Activated CD4-positive, alpha-beta T cell treated with anti-CD3 and anti-CD28 coated beads, Interleukin-10, Interleukin-2, amounts not matched to agents 100 ng/mL and 50 ng/mL, durations not matched to agents 16 hours and 8 hours (primary cell): ENCODE data around the gene MNT.

Experiments used
- DNase-seq: peaks from one replicate; pipeline ENCODE4 v3.0.0-alpha.2; 2020

MNT gene

DNA sequence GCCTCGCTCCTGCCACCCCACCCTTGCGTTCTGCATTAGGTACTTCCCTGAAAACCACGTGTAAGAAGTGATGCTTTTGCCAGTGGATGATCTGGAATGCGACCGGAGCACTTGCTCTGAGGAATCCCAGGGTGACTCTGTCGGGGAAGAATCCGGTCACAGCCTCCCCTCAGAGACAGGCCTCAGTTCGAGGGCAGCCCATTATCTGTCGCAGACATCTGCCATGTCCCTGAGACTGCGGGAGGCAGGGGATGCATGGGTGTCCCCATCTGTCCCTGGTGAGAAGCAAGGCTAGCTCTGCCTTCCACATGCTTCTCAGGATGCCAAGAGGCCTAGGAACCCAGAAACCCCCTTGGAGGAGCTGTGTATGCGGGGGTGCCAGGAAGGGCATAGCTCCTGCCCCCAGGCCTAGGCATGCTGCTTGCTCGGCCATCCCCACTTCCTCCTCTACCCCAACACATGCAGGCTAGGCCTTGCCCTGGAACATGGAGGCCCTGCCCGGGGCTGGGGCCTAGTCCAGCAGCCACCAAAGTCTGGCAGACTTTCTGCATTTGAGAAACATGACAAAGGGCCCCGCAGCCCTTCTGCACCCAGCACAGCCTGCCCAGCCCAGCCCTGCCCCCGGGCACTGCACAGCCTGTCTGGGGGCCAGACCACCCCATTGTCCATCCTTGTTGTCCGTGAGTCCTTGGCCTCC lies 20.5 kb downstream of the MNT start:
- DNase-seq, result no peak

- DNase-seq, result no peak
Measured at GRCh38 chr17:2379489-2380225, 21.2 kb downstream of the MNT start.

- DNase-seq, result no peak
Measured at GRCh38 chr17:2378905-2379304, 22.0 kb downstream of the MNT start.

- no peak for DNase-seq
Measured at GRCh38 chr17:2377659-2378058, 23.2 kb downstream of the MNT start.

DNA sequence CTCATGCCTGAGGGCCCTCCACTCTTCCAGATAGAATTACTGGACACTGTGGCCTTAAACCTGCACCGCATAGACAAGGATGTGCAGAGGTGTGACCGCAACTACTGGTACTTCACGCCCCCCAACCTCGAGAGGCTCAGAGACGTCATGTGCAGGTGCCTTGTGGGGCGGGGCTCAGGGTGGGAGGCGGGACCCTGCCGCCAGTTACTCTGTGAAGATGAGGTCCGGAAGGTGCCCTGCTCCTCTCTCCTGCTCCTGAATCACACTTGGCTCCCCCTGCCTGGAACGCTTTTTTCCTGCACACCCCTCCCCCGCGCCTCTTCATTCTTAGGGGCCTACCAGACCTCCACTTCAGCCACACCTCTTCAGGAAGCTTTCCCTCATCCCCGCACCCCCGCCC lies 24.8 kb downstream of the MNT start:
- no peak for DNase-seq

GRCh38 chr17:2375406-2375805 lies 25.5 kb downstream of the MNT start:
- DNase-seq, result no peak

GRCh38 chr17:2374549-2375285 lies 26.1 kb downstream of the MNT start:
- DNase-seq, result no peak

- DNase-seq, result no peak
Measured at GRCh38 chr17:2373179-2373578, 27.7 kb downstream of the MNT start.

DNA sequence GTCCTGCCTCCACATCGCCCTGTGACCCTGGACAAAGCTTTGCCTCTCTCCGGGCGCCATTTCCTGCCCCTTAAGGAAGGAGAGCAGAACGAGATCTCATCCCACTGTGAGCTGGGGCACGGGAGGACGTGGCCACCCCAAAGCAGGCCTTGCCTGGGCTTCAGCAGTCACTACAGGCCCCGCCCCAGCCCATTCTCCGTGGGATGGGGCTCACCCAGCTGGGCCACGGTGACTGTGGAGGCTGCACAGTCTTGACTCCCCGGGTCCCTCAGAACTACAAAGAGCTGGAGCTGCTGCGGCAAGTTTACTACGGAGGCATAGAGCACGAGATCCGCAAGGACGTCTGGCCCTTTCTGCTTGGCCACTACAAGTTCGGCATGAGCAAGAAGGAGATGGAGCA lies 28.2 kb downstream of the MNT start:
- DNase-seq, result no peak

DNA sequence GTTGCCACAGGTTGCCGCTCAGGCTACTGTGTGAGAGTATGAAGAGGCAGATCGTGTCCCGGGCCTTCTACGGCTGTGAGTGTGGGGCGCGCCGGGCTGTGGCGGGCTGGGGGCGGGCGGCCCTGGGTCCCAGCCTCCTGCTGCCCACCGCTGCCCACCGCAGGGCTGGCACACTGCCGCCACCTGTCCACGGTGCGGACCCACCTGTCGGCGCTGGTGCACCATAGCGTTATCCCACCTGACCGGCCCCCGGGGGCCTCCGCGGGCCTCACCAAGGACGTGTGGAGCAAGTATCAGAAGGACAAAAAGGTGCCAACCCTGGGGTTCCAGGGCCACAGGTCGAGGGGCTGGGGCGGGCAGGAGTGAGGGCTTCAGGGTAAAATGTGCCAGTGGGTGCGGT lies 28.7 kb downstream of the MNT start:
- no peak for DNase-seq

DNA sequence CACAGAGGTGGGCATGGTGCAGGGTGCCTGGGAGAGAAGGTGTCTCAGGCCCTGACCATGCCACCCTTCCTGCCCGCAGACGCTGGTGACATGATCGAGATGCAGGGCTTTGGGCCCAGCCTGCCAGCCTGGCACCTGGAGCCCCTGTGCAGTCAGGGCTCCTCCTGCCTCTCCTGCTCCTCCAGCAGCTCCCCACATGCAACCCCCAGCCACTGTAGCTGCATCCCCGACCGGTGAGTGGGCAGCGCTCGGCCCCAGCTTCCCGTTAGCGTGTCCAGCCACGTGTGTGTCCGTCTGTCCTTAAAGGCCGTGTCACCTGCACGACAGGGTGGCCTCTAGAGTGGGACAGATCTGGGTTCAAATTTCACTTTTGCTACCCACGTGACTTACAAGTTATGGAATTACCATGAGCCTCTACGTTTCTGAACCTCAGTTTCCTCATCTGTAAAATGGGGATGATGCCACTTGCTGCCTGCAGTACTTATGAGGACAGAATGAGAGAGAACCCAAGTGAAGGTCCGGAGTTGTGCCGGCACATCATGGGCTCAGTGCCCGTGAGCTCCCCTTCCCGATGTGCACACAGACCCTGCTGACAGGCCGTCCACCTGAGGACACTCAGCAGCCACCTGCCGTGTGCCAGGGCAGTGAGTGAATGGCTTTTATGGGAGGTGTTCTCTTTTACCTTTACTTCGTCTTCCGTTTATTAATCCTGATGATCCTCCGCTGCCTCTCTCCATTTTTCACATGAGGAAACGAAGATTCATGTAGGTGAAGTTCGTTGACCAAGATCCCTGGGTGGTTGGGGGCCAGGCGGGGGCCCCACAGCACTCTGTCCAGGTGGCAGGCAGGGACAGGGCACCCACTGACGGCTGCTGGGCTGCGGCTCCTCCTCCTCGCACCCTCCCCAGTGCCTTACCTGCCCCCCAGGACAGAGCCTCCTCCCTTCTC lies 29.4 kb downstream of the MNT start:
- no peak for DNase-seq

- DNase-seq, result no peak
Measured at GRCh38 chr17:2370211-2370589, 30.7 kb downstream of the MNT start.

- DNase-seq, result no peak
Measured at GRCh38 chr17:2369551-2370210, 31.2 kb downstream of the MNT start.

DNA sequence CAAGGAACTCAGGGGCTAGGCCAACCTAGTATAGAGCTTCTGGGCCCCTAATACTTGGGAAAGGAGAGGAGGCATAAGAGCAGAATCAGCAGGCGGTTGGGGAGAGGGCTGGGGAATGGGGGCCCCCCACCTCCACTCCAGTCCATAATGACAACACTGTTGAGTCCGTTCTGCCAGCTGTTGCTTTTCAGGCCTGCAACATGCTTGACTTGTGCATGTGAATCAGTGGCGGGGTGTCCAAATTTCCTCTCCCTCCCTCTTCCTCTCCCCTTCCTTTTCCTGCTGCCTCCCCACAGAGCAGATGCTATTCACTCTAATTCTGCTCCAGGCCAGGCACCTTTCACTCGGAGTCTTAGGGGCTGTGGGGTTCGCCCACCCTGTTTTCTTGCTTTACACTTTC lies 31.8 kb downstream of the MNT start:
- DNase-seq, result no peak

- no peak for DNase-seq
Measured at GRCh38 chr17:2368359-2368758, 32.5 kb downstream of the MNT start.

GRCh38 chr17:2366747-2367494 lies 33.9 kb downstream of the MNT start:
- DNase-seq, result no peak

DNA sequence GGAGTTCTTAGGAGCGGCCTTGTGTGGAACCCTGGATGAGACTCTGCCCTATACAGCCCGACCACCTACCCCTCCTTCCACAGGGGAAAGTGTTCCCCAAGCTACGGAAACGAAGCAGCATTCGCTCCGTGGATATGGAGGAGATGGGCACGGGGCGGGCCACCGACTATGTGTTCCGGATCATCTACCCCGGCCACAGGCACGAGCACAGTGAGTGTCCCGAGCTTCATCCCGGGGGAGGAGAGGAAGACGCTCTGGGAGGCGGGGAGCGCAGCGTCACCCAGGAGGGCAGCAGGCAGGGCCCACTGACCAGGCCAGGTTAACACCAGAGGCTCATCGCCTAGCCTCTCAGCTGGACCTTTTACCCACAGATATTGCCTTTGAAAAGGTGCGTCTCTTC lies 35.7 kb downstream of the MNT start:
- DNase-seq, result no peak

DNA sequence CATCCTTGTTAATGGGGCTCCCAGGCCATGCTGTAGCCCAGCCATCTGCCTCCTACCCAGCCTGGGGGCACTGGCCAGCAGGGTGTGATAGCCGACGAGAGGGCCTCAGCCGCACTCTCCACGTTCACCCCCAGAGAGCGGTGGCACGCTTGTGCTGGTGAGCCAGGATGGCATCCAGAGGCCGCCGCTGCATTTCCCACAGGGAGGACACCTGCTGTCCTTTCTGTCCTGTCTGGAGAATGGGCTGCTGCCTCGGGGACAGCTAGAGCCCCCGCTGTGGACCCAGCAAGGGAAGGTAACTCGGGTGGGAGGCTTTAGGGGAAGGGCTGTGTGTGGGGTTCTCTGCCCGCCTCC lies 36.1 kb downstream of the MNT start:
- no peak for DNase-seq

DNA sequence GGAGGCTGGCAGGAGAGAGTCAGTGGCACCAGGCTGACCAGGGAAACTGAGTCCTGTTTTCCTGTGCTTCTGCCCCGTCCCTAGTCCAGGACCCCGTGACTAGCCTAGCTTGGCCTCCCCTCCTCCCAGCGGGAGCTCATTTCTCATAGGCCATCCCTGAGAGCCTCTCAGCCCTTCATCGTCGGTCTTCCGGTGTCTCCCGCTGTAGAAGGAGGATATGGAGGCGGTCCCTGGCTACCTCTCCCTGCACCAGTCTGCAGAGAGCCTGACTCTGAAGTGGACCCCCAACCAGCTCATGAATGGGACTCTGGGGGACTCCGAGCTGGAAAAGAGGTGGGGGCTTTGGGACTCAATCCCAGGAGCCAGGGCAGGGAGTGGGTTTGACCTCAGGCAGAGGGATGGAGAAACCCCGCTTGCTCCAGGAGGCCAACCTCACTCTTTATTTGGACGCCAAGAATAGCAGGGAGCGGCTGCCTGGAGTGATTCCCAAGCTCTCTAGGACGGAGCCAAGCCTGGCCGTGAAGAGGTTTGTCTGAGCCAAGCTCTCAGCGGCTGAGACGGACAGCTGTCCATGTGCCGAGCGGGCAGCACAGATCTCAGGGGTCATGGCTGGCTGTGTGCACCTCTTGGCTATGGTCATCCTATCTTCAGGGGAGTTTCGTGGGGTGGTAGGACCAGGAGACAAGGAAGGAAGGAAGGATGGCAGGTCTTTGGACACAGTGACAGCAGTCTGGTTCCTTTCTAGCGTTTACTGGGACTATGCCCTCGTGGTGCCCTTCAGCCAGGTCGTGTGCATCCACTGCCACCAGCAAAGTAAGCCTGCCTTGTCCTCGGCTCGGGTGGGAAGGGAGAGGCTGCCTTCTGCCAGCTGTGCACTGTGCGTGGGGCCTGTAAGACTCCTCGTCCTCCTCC lies 36.8 kb downstream of the MNT start:
- DNase-seq, result no peak

- no peak for DNase-seq
Measured at GRCh38 chr17:2363318-2363717, 37.5 kb downstream of the MNT start.

DNA sequence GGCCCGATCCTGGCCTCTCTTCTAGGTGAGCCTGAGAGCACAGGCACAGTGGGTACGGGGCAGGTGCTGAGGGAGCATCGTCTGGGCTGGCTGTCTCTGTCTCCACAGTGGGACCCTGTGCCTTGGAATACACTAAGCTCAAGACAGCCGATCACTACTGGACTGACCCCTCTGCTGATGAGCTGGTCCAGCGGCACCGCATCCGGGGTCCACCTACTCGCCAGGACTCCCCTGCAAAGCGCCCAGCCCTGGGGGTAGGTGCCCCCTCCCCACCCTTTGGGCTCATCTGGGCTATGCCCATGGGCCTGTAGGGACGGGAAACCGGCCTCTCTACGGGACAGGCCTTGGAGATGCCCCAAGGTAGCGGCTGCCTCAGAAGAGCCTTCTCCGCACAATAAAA lies 38.0 kb downstream of the MNT start:
- DNase-seq, result no peak
